GM12864 (cell line): Measurements from ENCODE around the gene DEFB129.
A peak's percentile ranks its signal among the peaks of the same experiment; 100 is the strongest.

Source experiments
- DNase-seq: peaks from one replicate; pipeline ENCODE4 v3.0.0-alpha.2; 2011; ENCODE audit warnings: low read depth
- H3K4me3 ChIP-seq: 2 replicates; pipeline ENCODE4 v1.5.1; 2011; ENCODE audit warnings: mild to moderate bottlenecking, low read depth, low read length, control low read depth
- TF ChIP-seq, protein P1 (sequence below): IDR thresholded peaks from 2 replicates; pipeline ENCODE4 v1.5.1; 2011; ENCODE audit warnings: low read depth, mild to moderate bottlenecking, moderate library complexity, low read length, control low read depth, inconsistent platforms; ENCODE audit errors: missing control alignments

DEFB129 gene

DNA sequence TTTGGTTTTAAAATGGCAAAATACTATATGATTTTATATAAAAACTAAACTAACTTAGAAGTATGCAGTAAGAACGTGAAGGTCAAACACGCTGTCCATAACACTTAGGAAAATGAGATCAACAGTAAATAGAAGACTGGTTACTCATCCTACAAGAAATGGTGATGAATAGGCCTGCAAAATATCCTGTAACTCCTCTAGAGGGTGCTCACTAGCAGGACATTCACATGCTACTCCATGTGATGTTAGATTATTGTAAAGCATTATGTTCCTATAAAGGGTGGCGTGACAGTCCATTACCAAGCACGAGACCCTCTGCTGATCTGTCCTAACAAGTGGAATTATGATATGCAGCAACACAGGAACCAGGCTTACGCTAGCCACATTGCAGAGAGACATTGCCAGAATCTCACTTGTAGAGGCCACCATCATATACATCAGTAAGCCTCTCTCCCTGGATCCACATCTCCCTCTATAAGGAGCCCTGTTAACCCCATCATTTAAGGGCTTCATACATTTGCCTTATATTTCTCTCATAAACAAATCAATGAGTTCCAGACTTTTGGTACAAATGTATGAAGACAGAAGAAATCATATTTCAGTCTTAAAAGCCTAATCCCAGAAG, 18.0 kb upstream of the DEFB129 start:
- TF ChIP-seq, protein P1, sequence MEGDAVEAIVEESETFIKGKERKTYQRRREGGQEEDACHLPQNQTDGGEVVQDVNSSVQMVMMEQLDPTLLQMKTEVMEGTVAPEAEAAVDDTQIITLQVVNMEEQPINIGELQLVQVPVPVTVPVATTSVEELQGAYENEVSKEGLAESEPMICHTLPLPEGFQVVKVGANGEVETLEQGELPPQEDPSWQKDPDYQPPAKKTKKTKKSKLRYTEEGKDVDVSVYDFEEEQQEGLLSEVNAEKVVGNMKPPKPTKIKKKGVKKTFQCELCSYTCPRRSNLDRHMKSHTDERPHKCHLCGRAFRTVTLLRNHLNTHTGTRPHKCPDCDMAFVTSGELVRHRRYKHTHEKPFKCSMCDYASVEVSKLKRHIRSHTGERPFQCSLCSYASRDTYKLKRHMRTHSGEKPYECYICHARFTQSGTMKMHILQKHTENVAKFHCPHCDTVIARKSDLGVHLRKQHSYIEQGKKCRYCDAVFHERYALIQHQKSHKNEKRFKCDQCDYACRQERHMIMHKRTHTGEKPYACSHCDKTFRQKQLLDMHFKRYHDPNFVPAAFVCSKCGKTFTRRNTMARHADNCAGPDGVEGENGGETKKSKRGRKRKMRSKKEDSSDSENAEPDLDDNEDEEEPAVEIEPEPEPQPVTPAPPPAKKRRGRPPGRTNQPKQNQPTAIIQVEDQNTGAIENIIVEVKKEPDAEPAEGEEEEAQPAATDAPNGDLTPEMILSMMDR = peak; percentile 64
- peak; percentile 4 for DNase-seq

GRCh38 chr20:210809-211502, 16.1 kb upstream of the DEFB129 start:
- TF ChIP-seq, protein P1 = no peak
- no peak overlapping the region for H3K4me3 ChIP-seq
- no peak for DNase-seq

More for the DNA sequence above, 18.0 kb upstream of the DEFB129 start:
- no peak overlapping the region for H3K4me3 ChIP-seq

GRCh38 chr20:214383-214782, 12.7 kb upstream of the DEFB129 start:
- TF ChIP-seq, protein P1 = no peak
- DNase-seq = no peak
- no peak overlapping the region for H3K4me3 ChIP-seq

DNA sequence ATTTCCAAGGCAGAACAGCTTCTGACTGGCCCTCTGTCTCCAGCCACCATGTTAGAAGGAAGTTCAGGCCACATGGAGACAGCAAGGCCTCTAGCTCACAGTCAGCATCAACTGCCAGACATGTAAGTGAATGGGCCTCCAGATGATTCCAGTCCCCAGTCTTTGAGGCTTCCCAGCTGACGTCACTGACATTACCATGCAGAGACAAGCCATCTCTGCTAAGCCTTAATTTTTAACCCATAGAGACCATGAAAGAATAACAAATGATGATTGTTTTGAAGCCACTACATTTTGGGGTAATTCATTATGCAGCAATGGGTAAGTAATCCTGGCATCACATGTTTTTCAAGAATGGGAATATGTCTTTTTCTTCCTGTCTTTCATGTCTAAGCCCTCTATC, 11.3 kb upstream of the DEFB129 start:
- TF ChIP-seq, protein P1 = no peak
- no peak overlapping the region for H3K4me3 ChIP-seq
- no peak for DNase-seq

DNA sequence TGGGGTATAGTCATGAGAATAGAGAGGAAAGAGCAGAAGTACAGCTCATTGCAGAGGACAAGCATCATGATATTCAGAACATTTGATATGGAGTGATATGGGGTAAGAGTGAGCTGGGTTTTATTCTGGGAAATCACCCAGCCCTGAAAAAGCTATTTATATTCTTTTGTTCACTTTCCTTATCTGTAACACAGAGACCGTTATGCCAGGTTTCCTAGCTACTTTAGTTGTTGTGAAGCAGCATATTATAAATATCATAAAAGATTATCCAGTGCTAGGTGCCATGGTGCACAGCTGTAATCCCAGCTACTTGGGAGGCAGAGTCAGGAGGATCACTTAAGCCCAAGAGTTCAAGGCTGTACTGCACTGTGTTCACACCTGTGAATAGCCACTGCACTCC, 9.8 kb upstream of the DEFB129 start:
- TF ChIP-seq, protein P1 = no peak
- no peak overlapping the region for H3K4me3 ChIP-seq
- no peak for DNase-seq

- no peak overlapping the region for H3K4me3 ChIP-seq
- no peak for DNase-seq
- TF ChIP-seq, protein P1 = peak; percentile 21
Observed at GRCh38 chr20:219290-220115, 7.6 kb upstream of the DEFB129 start.
